Neural progenitor cell (in vitro differentiated cells): ENCODE measurements around the gene ZNF691.

Experiments
- CTCF ChIP-seq: fragments of 200-600 bp; sonication (generic); IDR thresholded peaks from 2 replicates; pipeline ENCODE4 v1.5.1; 2017; ENCODE audit warnings: antibody characterized with exemption, mild to moderate bottlenecking
- EZH2 ChIP-seq: fragments of 200-600 bp; sonication (generic); IDR thresholded peaks from 2 replicates; pipeline ENCODE4 v1.6.1; 2017; ENCODE audit warnings: antibody characterized with exemption, mild to moderate bottlenecking, moderate library complexity
- EZH2phosphoT487 ChIP-seq: fragments of 200-600 bp; sonication (generic); IDR thresholded peaks from 2 replicates; pipeline ENCODE4 v1.6.1; 2017; ENCODE audit warnings: antibody characterized with exemption

DNA sequence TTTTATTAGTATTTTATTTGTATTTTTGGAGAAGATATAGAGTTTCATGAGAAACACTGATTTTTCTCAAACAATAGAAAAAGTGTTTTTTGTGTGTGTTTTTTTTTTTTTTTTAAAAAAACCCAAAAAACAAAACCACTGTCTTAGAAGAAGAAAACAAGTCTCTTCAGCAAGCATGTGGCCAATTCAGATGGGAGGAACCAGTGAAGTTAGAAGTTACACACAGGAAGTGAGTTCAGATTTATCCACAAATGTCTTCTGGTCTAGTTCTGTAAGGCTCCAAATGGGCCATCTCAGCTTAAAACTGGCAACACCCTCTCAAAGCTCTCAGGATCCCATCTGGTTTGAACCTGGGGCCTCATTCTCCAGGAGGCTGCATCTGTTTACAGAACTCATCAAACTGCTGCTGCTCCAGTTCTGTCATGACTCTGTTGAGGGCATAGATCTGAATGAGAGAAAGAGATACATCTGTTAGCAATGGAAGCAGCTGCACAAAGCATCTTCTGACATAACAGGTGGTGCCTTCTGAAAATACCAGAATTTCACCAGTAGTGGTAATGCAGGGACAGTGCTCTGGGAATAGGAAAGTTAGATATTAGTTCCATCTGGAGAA is 39.3 kb upstream of the ZNF691 start:
- no peak for TF ChIP-seq CTCF
- TF ChIP-seq EZH2 = no peak
- no peak for TF ChIP-seq EZH2phosphoT487
